ENCODE measurements around the gene ATPAF1. TPM values are rescaled to one million over a fixed set of nuclear protein-coding genes. Genes with fewer than 3 reads are reported as not detected.

ATPAF1 gene
- total RNA-seq, 2 donors from 2014 or later = 56.1 to 84.2 TPM

DNA sequence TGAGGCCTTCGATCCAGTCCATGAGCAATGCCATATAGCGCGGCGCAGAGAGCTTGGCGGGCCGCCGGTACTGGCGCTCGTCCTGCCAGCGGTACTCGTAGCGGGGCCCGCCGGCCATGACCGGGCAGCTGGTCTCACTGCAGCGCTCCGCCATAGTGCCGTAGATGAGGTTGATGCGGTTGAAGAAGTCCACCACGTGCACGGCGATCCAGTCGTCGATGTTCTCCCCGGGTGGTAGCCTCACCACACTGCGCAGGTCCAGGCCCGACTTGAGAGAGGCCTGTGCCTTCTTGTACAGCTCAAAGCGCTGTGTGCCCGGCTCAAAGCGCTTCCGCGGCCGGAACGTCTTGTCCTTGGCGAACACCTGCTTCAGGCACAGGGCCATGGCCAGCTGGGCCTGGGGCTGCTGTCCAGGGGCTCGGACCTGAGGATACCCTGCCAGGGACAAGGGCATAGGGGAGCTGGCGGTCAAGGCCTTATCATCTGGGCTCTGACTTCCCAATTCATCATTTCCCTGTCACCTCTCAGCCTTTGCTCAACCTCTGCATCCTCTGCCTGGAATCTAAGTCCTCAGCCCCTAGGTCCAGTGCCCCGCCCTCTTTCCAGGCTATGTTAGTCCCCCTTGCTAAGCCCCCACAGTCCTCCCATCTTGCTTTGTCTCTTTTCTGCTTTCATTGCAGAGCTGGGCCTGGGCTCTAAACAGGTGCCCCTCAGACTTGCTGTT is 55.1 kb downstream of the ATPAF1 start:
- H3K27ac Mint-ChIP-seq = no peak overlapping the region
- TF ChIP-seq, protein P1, sequence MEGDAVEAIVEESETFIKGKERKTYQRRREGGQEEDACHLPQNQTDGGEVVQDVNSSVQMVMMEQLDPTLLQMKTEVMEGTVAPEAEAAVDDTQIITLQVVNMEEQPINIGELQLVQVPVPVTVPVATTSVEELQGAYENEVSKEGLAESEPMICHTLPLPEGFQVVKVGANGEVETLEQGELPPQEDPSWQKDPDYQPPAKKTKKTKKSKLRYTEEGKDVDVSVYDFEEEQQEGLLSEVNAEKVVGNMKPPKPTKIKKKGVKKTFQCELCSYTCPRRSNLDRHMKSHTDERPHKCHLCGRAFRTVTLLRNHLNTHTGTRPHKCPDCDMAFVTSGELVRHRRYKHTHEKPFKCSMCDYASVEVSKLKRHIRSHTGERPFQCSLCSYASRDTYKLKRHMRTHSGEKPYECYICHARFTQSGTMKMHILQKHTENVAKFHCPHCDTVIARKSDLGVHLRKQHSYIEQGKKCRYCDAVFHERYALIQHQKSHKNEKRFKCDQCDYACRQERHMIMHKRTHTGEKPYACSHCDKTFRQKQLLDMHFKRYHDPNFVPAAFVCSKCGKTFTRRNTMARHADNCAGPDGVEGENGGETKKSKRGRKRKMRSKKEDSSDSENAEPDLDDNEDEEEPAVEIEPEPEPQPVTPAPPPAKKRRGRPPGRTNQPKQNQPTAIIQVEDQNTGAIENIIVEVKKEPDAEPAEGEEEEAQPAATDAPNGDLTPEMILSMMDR (conservative IDR thresholded peaks at IDR 0.05) = no peak
- peak; percentile 42 for DNase-seq
- H3K27me3 ChIP-seq (ENCODE audit: control insufficient read depth, insufficient read depth, low read length, poor library complexity, severe bottlenecking) = peaks cover 20% of the 10 kb centered on the region
- peaks cover 27% of the 10 kb centered on the region for H3K4me1 Mint-ChIP-seq
- no peak overlapping the region for H3K9ac ChIP-seq (ENCODE audit: extremely low read depth, low read length, poor library complexity, severe bottlenecking)
- H3K36me3 Mint-ChIP-seq (ENCODE audit: low read depth) = peaks cover 4% of the 10 kb centered on the region
- no peaks in the 10 kb centered on the region for H3K36me3 ChIP-seq (ENCODE audit: control insufficient read depth, insufficient read depth, low read length)
- H3K4me3 Mint-ChIP-seq = no peak overlapping the region
- peaks cover 29% of the 10 kb centered on the region for H3K27me3 Mint-ChIP-seq (ENCODE audit: insufficient read depth)
- peaks cover 7% of the 10 kb centered on the region for H3K4me1 ChIP-seq (ENCODE audit: control insufficient read depth, insufficient read depth, low read length)
- no peaks in the 10 kb centered on the region for H3K9me3 Mint-ChIP-seq
- H3K9me3 ChIP-seq (ENCODE audit: control insufficient read depth, low read length) = no peaks in the 10 kb centered on the region
- no peak overlapping the region for H3K4me3 ChIP-seq (ENCODE audit: low read length)
- WGBS, 2 experiments (ENCODE audit: insufficient coverage in 1 of 2, insufficient read length in 1 of 2) = 94 to 95% methylated on average over 21 to 38 of the region's 38 CpGs
- H3K27ac ChIP-seq (ENCODE audit: low read depth, low read length) = no peak overlapping the region

DNA sequence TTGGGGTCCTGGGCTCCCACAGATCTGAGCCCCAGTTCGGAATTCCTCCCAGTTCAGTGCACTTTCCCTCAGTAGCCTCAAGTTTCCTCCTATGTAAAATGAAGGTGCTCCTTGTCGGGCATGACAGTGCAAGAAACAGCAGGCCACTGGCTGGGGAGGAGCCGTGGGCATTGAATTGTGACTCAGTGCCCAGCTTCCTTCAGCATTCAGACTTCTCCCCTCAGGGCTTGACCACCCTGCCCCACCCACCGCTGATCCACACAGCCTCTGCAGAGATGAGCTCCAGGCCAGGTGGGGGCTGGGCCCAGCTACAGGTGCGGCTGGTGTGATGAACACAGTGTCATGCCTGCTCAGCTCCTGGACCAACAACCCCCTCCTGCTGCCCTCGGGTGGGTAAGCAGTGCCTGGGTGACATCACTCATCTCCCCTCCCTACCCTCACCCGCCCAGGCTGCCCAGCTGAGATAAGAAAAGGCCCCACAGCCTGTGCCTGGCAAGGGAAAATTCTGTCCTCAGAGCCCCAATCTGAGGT is 56.4 kb downstream of the ATPAF1 start:
- H3K4me1 Mint-ChIP-seq = peaks cover 24% of the 10 kb centered on the region
- Histone ChIP-seq H3K27ac (ENCODE audit: low read depth, low read length) (no peak overlapping the region), H3K36me3 (ENCODE audit: control insufficient read depth, insufficient read depth, low read length) (no peaks in the 10 kb centered on the region), H3K4me1 (ENCODE audit: control insufficient read depth, insufficient read depth, low read length) (peaks cover 5% of the 10 kb centered on the region), H3K4me3 (ENCODE audit: low read length) (no peak overlapping the region), H3K9me3 (ENCODE audit: control insufficient read depth, low read length) (no peaks in the 10 kb centered on the region), H3K27me3 (ENCODE audit: control insufficient read depth, insufficient read depth, low read length, poor library complexity, severe bottlenecking) (peaks cover 7% of the 10 kb centered on the region), H3K9ac (ENCODE audit: extremely low read depth, low read length, poor library complexity, severe bottlenecking) (no peak overlapping the region)
- H3K36me3 Mint-ChIP-seq (ENCODE audit: low read depth) = peaks cover 4% of the 10 kb centered on the region
- H3K9me3 Mint-ChIP-seq = no peaks in the 10 kb centered on the region
- peaks cover 15% of the 10 kb centered on the region for H3K27me3 Mint-ChIP-seq (ENCODE audit: insufficient read depth)
- WGBS, 2 experiments (ENCODE audit: insufficient coverage in 1 of 2, insufficient read length in 1 of 2) = 75 to 80% methylated on average over 3 to 7 of the region's 7 CpGs
- H3K4me3 Mint-ChIP-seq = no peak overlapping the region
- peak overlapping the region; percentile 49 for H3K27ac Mint-ChIP-seq
- TF ChIP-seq, protein P1 (conservative IDR thresholded peaks at IDR 0.05) = no peak
- DNase-seq = peak; percentile 48

DNA sequence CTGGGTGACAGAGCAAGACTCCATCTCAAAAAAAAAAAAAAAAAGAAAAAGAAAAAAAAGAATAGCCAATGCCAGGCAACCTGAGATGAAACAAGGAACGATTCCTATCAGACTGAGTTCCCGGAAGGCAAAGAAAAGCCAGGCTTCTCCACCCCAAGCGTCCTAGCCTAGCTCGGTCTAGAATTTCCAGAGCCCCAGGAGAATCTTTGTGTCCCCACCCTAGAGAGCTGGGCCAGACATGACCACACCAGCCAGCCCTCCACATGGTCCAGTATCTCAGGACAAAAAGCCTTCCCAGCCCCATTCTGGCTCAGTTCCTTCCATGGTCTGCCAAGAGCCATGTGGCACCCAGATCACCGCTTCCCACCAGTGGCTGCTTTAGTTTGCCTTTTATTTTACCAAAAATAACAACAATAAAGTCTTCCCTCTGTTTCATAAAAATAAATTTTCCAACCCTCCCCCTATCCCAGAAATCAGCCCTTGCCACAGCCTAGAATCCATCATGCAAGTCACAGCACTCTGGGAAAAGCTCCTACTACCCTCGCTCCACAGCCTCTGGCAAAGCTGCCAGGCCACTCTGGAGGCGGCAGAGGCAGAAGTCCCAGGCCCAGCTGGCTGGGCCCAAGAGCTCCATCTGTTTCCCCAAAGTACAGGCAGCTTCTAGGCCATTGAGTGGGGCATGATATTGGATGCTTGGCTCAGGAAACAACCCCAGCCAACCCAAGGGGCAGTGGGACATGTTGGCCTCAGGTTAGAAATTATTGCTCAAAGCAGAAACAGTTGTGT is 60.6 kb downstream of the ATPAF1 start:
- Mint-ChIP-seq H3K9me3 (no peaks in the 10 kb centered on the region), H3K27ac (no peak overlapping the region), H3K4me1 (peaks cover 22% of the 10 kb centered on the region)

More for the DNA sequence above, 60.6 kb downstream of the ATPAF1 start:
- WGBS, 2 experiments (ENCODE audit: insufficient coverage in 1 of 2, insufficient read length in 1 of 2) = 93 to 100% methylated on average over 3 to 7 of the region's 7 CpGs
- no peaks in the 10 kb centered on the region for H3K36me3 ChIP-seq (ENCODE audit: control insufficient read depth, insufficient read depth, low read length)
- H3K27me3 ChIP-seq (ENCODE audit: control insufficient read depth, insufficient read depth, low read length, poor library complexity, severe bottlenecking) = no peaks in the 10 kb centered on the region
- H3K27ac ChIP-seq (ENCODE audit: low read depth, low read length) = no peak overlapping the region
- H3K27me3 Mint-ChIP-seq (ENCODE audit: insufficient read depth) = peaks cover 5% of the 10 kb centered on the region
- no peak overlapping the region for H3K4me3 Mint-ChIP-seq
- H3K4me3 ChIP-seq (ENCODE audit: low read length) = no peak overlapping the region
- TF ChIP-seq, protein P1 (conservative IDR thresholded peaks at IDR 0.05) = no peak
- H3K9me3 ChIP-seq (ENCODE audit: control insufficient read depth, low read length) = no peaks in the 10 kb centered on the region
- H3K9ac ChIP-seq (ENCODE audit: extremely low read depth, low read length, poor library complexity, severe bottlenecking) = no peak overlapping the region
- peaks cover 4% of the 10 kb centered on the region for H3K36me3 Mint-ChIP-seq (ENCODE audit: low read depth)
- no peaks in the 10 kb centered on the region for H3K4me1 ChIP-seq (ENCODE audit: control insufficient read depth, insufficient read depth, low read length)
- no peak for DNase-seq
